ENCODE measurements around the gene GRIK4.

DNA sequence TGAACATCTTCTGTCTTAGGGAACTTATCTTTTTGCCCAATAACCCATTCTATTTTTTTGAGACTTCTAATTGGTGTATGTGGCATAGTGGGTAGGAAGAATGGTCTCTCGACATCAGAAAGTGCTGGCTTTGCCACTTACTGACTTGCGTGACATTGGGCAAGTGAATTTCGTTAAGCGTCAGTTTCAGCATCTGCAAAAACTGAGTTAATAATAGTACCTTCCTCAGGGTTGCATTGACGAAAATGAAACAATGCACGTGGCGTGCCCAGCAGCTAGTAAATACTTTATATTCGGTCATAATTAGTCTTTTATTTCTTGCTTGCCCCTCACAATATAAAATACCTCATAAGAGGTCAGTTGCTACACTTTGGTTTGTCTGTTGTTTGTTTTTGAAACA lies 12.5 kb upstream of the GRIK4 start:
- TF ChIP-seq, protein P1, sequence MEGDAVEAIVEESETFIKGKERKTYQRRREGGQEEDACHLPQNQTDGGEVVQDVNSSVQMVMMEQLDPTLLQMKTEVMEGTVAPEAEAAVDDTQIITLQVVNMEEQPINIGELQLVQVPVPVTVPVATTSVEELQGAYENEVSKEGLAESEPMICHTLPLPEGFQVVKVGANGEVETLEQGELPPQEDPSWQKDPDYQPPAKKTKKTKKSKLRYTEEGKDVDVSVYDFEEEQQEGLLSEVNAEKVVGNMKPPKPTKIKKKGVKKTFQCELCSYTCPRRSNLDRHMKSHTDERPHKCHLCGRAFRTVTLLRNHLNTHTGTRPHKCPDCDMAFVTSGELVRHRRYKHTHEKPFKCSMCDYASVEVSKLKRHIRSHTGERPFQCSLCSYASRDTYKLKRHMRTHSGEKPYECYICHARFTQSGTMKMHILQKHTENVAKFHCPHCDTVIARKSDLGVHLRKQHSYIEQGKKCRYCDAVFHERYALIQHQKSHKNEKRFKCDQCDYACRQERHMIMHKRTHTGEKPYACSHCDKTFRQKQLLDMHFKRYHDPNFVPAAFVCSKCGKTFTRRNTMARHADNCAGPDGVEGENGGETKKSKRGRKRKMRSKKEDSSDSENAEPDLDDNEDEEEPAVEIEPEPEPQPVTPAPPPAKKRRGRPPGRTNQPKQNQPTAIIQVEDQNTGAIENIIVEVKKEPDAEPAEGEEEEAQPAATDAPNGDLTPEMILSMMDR (conservative IDR thresholded peaks at IDR 0.05; ENCODE audit: low read length) = no peak
- no peak for TF ChIP-seq EZH2phosphoT487 (IDR thresholded peaks at IDR 0.05; ENCODE audit: borderline replicate concordance, low read depth, low read length)

Data from OCI-LY7 (cell line).